ENCODE data around the gene GAGE10. TPM values are rescaled to one million over a fixed set of nuclear protein-coding genes. Genes with fewer than 3 reads are reported as not detected.

Gene GAGE10, protein sequence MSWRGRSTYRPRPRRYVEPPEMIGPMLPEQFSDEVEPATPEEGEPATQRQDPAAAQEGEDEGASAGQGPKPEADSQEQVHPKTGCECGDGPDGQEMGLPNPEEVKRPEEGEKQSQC
- total RNA-seq: not detected

DNA sequence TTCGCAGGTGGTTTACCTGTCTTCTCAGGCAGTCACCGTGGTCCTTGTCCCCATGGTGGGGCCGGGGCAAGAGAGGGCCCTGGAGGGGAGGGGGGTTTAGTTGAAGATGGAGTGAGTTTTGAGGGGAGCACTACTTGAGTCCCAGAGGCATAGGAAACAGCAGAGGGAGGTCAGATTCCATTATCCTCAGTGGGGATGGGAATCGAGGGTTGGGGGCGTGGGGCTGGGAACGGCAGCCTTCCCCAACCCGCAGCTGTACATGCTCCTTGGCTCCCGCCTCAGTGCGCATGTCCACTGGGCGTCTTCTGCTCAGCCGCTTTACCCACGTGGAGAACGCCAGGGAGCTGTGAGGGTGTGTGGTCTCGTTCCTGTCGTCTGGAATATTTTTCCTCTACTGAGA, at the start of gene GAGE10:
TSS of gene GAGE10 (plus strand) at position 301 of the 400 bp plus-strand sequence. CDS start 1,214 bp downstream, outside the sequence.
- intact Hi-C loops (cut with DNase I): no loop called here
- Histone ChIP-seq H3K4me1 (no peaks in the 10 kb centered on the region), H3K36me3 (no peaks in the 10 kb centered on the region), H3K27me3 (no peaks in the 10 kb centered on the region), H3K4me3 (no peak within 1 kb of the TSS), H3K27ac (no peak within 1 kb of the TSS), H3K9me3 (no peaks in the 10 kb centered on the region)
- DNase-seq (ENCODE audit: low spot score in 2 of 2): no peak
- TF ChIP-seq, protein P1, sequence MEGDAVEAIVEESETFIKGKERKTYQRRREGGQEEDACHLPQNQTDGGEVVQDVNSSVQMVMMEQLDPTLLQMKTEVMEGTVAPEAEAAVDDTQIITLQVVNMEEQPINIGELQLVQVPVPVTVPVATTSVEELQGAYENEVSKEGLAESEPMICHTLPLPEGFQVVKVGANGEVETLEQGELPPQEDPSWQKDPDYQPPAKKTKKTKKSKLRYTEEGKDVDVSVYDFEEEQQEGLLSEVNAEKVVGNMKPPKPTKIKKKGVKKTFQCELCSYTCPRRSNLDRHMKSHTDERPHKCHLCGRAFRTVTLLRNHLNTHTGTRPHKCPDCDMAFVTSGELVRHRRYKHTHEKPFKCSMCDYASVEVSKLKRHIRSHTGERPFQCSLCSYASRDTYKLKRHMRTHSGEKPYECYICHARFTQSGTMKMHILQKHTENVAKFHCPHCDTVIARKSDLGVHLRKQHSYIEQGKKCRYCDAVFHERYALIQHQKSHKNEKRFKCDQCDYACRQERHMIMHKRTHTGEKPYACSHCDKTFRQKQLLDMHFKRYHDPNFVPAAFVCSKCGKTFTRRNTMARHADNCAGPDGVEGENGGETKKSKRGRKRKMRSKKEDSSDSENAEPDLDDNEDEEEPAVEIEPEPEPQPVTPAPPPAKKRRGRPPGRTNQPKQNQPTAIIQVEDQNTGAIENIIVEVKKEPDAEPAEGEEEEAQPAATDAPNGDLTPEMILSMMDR (IDR thresholded peaks at IDR 0.05): no peak

DNA sequence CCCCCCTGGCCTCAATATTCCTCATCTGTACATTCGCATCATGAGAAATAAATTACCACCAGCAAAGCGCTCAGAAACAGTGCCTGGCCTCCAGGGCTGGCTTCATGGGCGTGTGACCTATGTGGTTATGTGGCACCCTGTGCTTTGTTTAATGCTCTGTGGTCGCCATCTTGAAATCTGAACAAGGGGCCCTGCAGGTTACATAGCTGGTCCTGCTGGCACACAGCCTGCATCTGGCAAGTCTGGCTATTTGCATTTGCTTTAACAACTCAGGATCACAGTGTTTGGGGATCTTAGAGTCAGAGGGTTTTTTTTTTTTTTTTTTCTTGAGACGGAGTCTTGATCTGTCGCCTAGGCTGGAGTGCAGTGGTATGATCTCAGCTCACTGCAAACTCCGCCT, 48.8 kb upstream of the GAGE10 start:
- TF ChIP-seq, protein P1 (IDR thresholded peaks at IDR 0.05): no peak
- no peak overlapping the region for H3K27ac ChIP-seq
- H3K4me1 ChIP-seq: no peaks in the 10 kb centered on the region
- no peaks in the 10 kb centered on the region for H3K9me3 ChIP-seq
- intact Hi-C loops (cut with DNase I): no loop called here
- no peaks in the 10 kb centered on the region for H3K27me3 ChIP-seq
- H3K4me3 ChIP-seq: no peak overlapping the region
- no peak for DNase-seq (ENCODE audit: low spot score in 2 of 2)
- H3K36me3 ChIP-seq: peaks cover 0 to 5% of the 10 kb centered on the region in 2 donors

DNA sequence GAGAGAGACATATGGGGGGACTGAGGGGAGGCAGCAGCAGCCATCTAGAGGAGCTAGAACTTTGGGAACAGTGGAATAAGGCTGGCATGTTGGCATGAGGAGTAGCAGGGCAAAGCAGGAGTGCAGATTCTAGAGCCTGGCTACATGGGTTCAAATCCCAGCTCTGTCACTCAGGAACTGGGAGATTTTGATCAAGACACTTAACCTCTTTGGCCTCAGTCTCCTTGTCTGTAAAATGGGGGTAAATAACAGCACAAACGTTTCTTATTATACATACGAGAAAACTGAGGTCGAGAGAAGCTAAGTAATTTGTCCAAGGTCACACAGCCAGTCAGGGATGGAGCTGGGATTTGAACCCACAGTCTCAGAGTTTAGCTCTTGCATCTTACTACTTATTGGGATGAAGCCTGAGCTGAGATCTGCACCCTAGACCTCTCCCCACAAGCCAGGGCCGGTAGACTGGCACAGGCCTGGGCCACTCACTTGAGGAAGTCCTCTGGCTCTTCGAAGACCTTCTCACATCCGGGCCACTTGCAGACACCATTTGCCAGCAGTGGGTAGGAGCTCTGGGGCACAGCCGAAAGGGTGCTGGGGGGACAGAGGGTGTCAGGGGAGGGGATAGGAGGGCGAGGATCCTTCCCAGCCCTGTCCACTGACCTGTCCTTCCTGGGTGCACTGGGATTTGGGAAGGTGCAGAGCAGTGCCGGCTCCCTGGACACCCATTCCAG, 47.0 kb upstream of the GAGE10 start:
- no peaks in the 10 kb centered on the region for H3K36me3 ChIP-seq
- no peaks in the 10 kb centered on the region for H3K4me1 ChIP-seq
- TF ChIP-seq, protein P1 (IDR thresholded peaks at IDR 0.05): no peak
- intact Hi-C loops (cut with DNase I): no loop called here
- DNase-seq (ENCODE audit: low spot score in 2 of 2): no peak
- no peak overlapping the region for H3K27ac ChIP-seq
- H3K9me3 ChIP-seq: no peaks in the 10 kb centered on the region
- no peaks in the 10 kb centered on the region for H3K27me3 ChIP-seq
- H3K4me3 ChIP-seq: no peak overlapping the region

DNA sequence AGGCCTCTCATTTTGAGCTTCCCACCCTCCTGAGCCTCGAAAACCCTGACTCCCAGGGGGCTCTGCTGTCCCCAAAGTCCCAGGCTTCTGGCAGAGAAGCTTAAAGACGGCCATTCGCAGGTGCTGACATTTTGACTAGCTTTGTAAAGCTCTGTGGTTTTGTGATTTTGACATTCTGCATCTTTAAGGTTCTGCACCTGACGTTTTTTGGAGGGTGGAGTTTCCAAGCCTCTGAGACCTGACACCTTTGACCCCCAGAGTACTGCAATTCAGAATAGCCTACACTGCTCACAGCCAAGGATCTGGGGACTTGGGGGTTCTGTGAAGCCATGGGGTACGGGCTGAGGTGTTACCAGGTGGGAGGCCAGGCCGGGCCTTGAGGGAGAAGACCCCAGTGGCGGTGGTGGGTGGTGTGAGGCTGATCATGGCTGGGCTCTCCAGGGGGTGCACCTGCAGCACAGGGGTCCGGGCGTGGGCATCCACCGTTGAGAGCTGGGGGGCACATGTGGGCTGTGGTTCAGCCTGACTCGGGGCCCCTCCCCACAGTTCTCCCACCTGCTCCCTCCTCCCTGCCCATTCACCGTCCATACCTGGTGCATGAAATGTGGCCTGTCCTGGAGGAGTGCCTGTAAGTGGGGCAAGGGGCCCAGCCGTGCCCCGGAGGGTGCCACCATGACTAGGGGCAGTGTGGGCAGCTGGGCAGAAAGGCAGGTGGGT, 46.2 kb upstream of the GAGE10 start:
- no peak for DNase-seq (ENCODE audit: low spot score in 2 of 2)
- intact Hi-C loops (cut with DNase I): no loop called here
- Histone ChIP-seq H3K36me3 (no peaks in the 10 kb centered on the region), H3K9me3 (no peaks in the 10 kb centered on the region), H3K27me3 (no peaks in the 10 kb centered on the region), H3K27ac (no peak overlapping the region), H3K4me3 (no peak overlapping the region), H3K4me1 (no peaks in the 10 kb centered on the region)
- TF ChIP-seq, protein P1 (IDR thresholded peaks at IDR 0.05): no peak

DNA sequence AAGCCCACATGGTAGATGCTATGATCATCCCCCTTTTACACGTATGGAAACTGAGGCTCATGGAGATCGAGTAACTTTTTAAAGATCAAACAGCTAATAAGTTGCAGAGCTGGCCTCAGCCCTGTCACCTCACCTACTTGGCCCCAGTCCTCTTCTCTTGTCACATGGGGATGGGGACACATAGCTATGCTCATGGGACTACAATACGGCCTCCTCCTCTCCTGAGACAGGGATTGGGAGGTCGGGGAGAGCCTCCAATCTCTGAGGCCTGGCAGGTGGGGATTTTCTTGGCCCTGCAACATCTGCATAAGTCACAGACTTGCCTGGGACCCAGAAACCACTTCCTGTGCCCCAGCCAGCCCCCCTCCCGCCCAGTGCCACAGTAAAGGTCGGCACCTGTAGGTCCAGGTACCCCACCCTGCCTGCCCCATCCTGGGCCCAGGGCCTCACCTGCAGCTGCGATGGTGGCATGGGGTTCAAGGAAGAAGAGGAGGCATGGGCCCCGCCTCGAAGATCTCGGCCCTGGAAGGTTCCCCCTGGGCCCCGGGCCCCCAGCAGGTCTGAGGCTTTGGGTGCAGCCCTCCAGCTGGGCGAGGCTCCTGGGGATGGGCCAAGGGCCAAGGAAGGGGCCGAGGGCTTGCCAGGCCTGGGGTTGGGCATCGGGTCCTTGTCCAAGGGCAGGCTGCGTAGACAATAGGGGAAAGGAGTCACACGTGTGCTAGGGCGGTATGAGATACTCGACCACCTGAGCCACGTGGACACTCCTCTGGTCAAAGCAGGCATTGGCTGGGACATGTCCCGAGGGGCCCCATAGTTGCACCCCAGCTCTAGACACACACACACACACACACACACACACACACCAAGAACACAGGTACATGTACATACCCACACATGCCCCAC, 45.3 kb upstream of the GAGE10 start:
- Histone ChIP-seq H3K27me3 (no peaks in the 10 kb centered on the region), H3K27ac (no peak overlapping the region), H3K4me1 (no peaks in the 10 kb centered on the region), H3K4me3 (no peak overlapping the region), H3K36me3 (no peaks in the 10 kb centered on the region), H3K9me3 (no peaks in the 10 kb centered on the region)
- TF ChIP-seq, protein P1 (IDR thresholded peaks at IDR 0.05): no peak
- DNase-seq (ENCODE audit: low spot score in 2 of 2): no peak
- intact Hi-C loops (cut with DNase I): no loop called here
